ENCODE results near the gene NCOA3. TPM values are rescaled to one million over a fixed set of nuclear protein-coding genes. Genes with fewer than 3 reads are reported as not detected.

Gene NCOA3
- total RNA-seq, 4 donors from 2014 or later, result 26.7 to 40.2 (median 34.5) TPM

- Histone ChIP-seq H3K36me3 (peaks cover 0 to 20% (median 0%) of the 10 kb centered on the region in 3 donors), H3K4me3 (no peak overlapping the region), H3K9me3 (no peaks in the 10 kb centered on the region), H3K27ac (no peak overlapping the region), H3K27me3 (no peaks in the 10 kb centered on the region), H3K4me1 (peaks cover 0 to 13% (median 0%) of the 10 kb centered on the region in 3 donors)
- TF ChIP-seq CTCF (IDR thresholded peaks at IDR 0.05) (no peak), POLR2A (IDR thresholded peaks at IDR 0.05) (no peak)
- intact Hi-C loops (cut with DNase I), result no loop called here
- no peak for DNase-seq
- WGBS, 2 donors, result 80 to 85% methylated on average over 9 of the region's 9 CpGs
Observed at GRCh38 chr20:47600967-47601547, 99.4 kb downstream of the NCOA3 start.

- no peak for DNase-seq
- Histone ChIP-seq H3K27ac (no peak overlapping the region), H3K9me3 (no peaks in the 10 kb centered on the region), H3K4me3 (no peak overlapping the region), H3K36me3 (peaks cover 0 to 15% (median 0%) of the 10 kb centered on the region in 3 donors), H3K27me3 (no peaks in the 10 kb centered on the region), H3K4me1 (peaks cover 0 to 19% (median 6%) of the 10 kb centered on the region in 3 donors)
- TF ChIP-seq POLR2A (IDR thresholded peaks at IDR 0.05) (no peak), CTCF (IDR thresholded peaks at IDR 0.05) (no peak)
- WGBS, 2 donors, result 93 to 98% methylated on average over 8 of the region's 9 CpGs
- intact Hi-C loops (cut with DNase I), result no loop called here
Observed at GRCh38 chr20:47603260-47603659, 101.6 kb downstream of the NCOA3 start.

GRCh38 chr20:47605673-47606413 lies 104.2 kb downstream of the NCOA3 start:
- Histone ChIP-seq H3K9me3 (no peaks in the 10 kb centered on the region), H3K27me3 (no peaks in the 10 kb centered on the region), H3K4me3 (no peak overlapping the region), H3K4me1 (peaks cover 0 to 21% (median 10%) of the 10 kb centered on the region in 3 donors), H3K27ac (no peak overlapping the region), H3K36me3 (peaks cover 0 to 10% (median 0%) of the 10 kb centered on the region in 3 donors)
- 86 to 87% methylated on average over 9 of the region's 9 CpGs for WGBS, 2 donors
- TF ChIP-seq POLR2A (IDR thresholded peaks at IDR 0.05) (no peak), CTCF (IDR thresholded peaks at IDR 0.05) (no peak)
- intact Hi-C loops (cut with DNase I), result no loop called here
- no peak for DNase-seq

- intact Hi-C loops (cut with DNase I), result no loop called here
- no peak overlapping the region for H3K27ac ChIP-seq
- no peak for DNase-seq
- no peak for TF ChIP-seq CTCF (IDR thresholded peaks at IDR 0.05)
- no peak for TF ChIP-seq POLR2A (IDR thresholded peaks at IDR 0.05)
- H3K9me3 ChIP-seq, result no peaks in the 10 kb centered on the region
- peaks cover 0 to 24% (median 10%) of the 10 kb centered on the region in 3 donors for H3K4me1 ChIP-seq
- peaks cover 0 to 10% (median 0%) of the 10 kb centered on the region in 3 donors for H3K36me3 ChIP-seq
- WGBS, 2 donors, result 90 to 95% methylated on average over 7 of the region's 7 CpGs
- no peak overlapping the region for H3K4me3 ChIP-seq
- H3K27me3 ChIP-seq, result no peaks in the 10 kb centered on the region
Observed at GRCh38 chr20:47606414-47606982, 104.8 kb downstream of the NCOA3 start.

Data from esophagus squamous epithelium (tissue), 5 donors.